ENCODE data around the gene KLHL21.

KLHL21 gene

DNA sequence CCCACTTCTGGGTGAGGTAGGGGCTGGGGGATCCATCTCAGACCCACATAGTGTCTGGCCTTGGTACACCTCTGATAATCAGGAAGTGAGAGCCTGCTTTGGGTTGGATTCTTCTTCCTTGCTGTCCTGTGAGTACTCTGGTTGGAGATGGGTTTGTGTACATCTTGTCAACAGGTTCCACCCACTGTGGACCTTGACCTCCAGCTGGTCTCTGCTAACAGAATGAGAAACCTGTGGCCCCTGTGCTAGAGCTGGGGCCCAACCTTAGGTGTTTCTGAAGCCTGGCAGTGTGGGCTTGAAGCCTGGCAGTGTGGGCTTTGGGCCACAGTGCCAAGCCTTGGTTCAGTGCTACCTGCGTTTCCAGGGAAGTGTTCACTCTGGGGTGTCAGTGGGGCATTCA, 20.3 kb downstream of the KLHL21 start:
- peak; percentile 49 for DNase-seq (ENCODE audit: low spot score)
- TF ChIP-seq, protein P1, sequence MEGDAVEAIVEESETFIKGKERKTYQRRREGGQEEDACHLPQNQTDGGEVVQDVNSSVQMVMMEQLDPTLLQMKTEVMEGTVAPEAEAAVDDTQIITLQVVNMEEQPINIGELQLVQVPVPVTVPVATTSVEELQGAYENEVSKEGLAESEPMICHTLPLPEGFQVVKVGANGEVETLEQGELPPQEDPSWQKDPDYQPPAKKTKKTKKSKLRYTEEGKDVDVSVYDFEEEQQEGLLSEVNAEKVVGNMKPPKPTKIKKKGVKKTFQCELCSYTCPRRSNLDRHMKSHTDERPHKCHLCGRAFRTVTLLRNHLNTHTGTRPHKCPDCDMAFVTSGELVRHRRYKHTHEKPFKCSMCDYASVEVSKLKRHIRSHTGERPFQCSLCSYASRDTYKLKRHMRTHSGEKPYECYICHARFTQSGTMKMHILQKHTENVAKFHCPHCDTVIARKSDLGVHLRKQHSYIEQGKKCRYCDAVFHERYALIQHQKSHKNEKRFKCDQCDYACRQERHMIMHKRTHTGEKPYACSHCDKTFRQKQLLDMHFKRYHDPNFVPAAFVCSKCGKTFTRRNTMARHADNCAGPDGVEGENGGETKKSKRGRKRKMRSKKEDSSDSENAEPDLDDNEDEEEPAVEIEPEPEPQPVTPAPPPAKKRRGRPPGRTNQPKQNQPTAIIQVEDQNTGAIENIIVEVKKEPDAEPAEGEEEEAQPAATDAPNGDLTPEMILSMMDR (IDR thresholded peaks at IDR 0.05; ENCODE audit: extremely low read depth, missing control alignments) = no peak

DNA sequence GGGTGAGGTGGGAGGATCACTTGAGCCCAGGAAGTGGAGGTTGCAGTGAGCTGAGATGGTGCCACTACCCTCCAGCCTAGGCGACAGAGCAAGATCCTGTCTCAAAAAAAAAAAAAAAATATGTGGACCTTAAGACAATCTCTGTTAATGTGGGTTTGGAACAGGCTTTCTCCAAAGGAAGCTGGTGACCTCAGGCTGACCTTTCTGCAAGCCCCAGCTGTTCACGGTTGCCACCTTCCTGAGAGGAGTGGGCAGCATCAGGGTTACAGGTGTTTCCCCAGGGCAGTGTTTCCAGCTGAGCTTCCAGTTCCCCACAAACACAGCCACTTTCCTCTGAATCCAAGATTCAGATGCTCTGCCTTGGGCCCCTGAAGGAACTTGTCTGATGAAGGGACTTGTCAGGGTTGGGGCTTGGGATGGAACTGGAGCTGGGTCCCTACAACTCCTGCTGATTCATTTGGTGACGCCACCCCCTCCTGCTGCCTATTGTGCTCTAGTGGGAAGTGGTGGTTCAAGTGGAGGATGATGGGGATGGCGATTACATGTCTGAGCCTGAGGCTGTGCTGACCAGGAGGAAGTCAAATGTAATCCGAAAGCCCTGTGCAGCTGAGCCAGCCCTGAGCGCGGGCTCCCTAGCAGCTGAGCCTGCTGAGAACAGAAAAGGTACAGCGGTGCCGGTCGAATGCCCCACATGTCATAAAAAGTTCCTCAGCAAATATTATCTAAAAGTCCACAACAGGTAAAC, 20.9 kb downstream of the KLHL21 start:
- TF ChIP-seq, protein P1 (IDR thresholded peaks at IDR 0.05; ENCODE audit: extremely low read depth, missing control alignments) = no peak
- DNase-seq (ENCODE audit: low spot score) = peak; percentile 29

DNA sequence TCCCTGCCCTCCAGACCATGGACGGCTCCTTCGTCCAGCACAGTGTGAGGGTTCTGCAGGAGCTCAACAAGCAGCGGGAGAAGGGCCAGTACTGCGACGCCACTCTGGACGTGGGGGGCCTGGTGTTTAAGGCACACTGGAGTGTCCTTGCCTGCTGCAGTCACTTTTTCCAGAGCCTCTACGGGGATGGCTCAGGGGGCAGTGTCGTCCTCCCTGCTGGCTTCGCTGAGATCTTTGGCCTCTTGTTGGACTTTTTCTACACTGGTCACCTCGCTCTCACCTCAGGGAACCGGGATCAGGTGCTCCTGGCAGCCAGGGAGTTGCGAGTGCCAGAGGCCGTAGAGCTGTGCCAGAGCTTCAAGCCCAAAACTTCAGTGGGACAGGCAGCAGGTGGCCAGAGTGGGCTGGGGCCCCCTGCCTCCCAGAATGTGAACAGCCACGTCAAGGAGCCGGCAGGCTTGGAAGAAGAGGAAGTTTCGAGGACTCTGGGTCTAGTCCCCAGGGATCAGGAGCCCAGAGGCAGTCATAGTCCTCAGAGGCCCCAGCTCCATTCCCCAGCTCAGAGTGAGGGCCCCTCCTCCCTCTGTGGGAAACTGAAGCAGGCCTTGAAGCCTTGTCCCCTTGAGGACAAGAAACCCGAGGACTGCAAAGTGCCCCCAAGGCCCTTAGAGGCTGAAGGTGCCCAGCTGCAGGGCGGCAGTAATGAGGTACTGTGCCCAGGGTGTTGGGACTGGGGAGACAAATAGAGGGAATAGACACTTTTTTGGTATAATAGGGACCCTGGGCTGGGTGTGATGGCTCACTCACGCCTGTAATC, 21.9 kb downstream of the KLHL21 start:
- TF ChIP-seq, protein P1 (IDR thresholded peaks at IDR 0.05; ENCODE audit: extremely low read depth, missing control alignments) = no peak
- peak; percentile 36 for DNase-seq (ENCODE audit: low spot score)

DNA sequence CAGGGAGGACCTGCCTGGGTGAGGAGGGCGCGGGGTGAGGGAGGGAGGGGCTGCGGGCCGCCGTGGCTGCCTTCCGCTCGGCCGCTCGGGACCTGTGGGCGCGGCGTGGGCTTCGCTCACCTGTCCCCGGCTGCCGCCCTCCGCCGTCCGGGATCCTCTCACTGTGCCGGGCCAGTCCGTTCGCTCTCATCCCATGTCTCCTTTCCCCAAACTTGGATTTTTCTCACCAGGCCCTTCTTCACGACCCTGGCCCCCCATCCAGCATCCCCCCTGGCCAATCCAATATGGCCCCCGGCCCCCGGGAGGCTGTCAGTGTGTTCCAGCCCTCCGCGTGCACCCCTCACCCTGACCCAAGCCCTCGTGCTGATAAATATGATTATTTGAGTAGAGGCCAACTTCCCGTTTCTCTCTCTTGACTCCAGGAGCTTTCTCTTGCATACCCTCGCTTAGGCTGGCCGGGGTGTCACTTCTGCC, 22.5 kb downstream of the KLHL21 start:
- no peak for DNase-seq (ENCODE audit: low spot score)
- TF ChIP-seq, protein P1 (IDR thresholded peaks at IDR 0.05; ENCODE audit: extremely low read depth, missing control alignments) = no peak

DNA sequence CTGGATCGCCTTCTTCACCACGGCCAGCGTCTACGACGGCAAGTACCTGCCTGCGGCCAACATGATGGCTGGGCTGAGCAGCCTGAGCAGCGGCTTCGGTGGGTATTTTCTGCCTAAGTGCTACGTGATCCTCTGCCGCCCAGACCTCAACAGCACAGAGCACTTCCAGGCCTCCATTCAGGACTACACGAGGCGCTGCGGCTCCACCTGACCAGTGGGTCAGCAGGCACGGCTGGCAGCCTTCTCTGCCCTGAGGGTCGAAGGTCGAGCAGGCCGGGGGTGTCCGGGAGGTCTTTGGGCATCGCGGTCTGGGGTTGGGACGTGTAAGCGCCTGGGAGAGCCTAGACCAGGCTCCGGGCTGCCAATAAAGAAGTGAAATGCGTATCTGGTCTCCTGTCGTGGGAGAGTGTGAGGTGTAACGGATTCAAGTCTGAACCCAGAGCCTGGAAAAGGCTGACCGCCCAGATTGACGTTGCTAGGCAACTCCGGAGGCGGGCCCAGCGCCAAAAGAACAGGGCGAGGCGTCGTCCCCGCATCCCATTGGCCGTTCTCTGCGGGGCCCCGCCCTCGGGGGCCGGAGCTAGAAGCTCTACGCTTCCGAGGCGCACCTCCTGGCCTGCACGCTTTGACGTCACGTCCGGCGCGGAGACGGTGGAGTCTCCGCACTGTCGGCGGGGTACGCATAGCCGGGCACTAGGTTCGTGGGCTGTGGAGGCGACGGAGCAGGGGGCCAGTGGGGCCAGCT, 23.1 kb downstream of the KLHL21 start, which contains the start of gene ZBTB48:
Gene ZBTB48, plus strand, starts transcription at position 621 of the 745 bp plus-strand sequence. CDS start 616 bp downstream, outside the sequence.
- DNase-seq (ENCODE audit: low spot score) = peak; percentile 100
- TF ChIP-seq, protein P1 (IDR thresholded peaks at IDR 0.05; ENCODE audit: extremely low read depth, missing control alignments) = no peak

DNA sequence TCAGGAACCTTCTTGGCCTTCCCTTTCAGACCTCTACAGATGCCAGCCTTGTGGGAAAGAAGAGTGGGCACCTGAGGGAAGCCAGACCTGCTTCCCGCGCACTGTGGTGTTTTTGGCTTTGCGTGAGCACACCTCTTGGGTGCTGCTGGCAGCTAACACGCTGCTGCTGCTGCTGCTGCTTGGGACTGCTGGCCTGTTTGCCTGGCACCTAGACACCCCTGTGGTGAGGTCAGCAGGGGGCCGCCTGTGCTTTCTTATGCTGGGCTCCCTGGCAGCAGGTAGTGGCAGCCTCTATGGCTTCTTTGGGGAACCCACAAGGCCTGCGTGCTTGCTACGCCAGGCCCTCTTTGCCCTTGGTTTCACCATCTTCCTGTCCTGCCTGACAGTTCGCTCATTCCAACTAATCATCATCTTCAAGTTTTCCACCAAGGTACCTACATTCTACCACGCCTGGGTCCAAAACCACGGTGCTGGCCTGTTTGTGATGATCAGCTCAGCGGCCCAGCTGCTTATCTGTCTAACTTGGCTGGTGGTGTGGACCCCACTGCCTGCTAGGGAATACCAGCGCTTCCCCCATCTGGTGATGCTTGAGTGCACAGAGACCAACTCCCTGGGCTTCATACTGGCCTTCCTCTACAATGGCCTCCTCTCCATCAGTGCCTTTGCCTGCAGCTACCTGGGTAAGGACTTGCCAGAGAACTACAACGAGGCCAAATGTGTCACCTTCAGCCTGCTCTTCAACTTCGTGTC, 23.9 kb downstream of the KLHL21 start:
- no peak for DNase-seq (ENCODE audit: low spot score)
- TF ChIP-seq, protein P1 (IDR thresholded peaks at IDR 0.05; ENCODE audit: extremely low read depth, missing control alignments) = no peak

Measured in GM20000 (cell line).